H54 (cell line): ENCODE data around the gene TMEM38A.
"Not testable (repeated sequence)": the region's sequence is repeated elsewhere in the genome, so short reads cannot be mapped to it uniquely, and the experiment has no call there.

Experiments used
- DNase-seq: peaks from one replicate; pipeline ENCODE4 v3.0.0; 2011; ENCODE audit warnings: low spot score, mixed read lengths; ENCODE audit not compliant: insufficient read length
- FAIRE-seq: peaks from 3 replicates; lab custom pipeline; 2011; peaks lifted over from hg19 to GRCh38; lab: Jason Lieb, UNC
- POLR2A ChIP-seq: IDR thresholded peaks from 2 replicates; pipeline ENCODE4 v1.6.1; 2011; ENCODE audit warnings: low read depth, mild to moderate bottlenecking, low read length

The TMEM38A gene

GRCh38 chr19:16676101-16676798, 15.3 kb downstream of the TMEM38A start:
- no peak for DNase-seq
- FAIRE-seq: no peak
- no peak for TF ChIP-seq POLR2A

- DNase-seq (no peak), FAIRE-seq (no peak)
- TF ChIP-seq POLR2A: no peak
Measured at GRCh38 chr19:16677055-16677454, 16.1 kb downstream of the TMEM38A start.

- no peak for FAIRE-seq
- DNase-seq: no peak
- TF ChIP-seq POLR2A: no peak
Measured at GRCh38 chr19:16678498-16678897, 17.6 kb downstream of the TMEM38A start.

GRCh38 chr19:16679811-16680210, 18.9 kb downstream of the TMEM38A start:
- no peak for FAIRE-seq
- DNase-seq: no peak
- TF ChIP-seq POLR2A: no peak

- DNase-seq: no peak
- no peak for FAIRE-seq
- TF ChIP-seq POLR2A: no peak
Measured at GRCh38 chr19:16682539-16682938, 21.6 kb downstream of the TMEM38A start.

GRCh38 chr19:16684216-16684615, 23.3 kb downstream of the TMEM38A start:
- no peak for TF ChIP-seq POLR2A
- FAIRE-seq (no peak), DNase-seq (no peak)

GRCh38 chr19:16688084-16688483, 27.1 kb downstream of the TMEM38A start:
- DNase-seq (no peak), FAIRE-seq (no peak)
- no peak for TF ChIP-seq POLR2A

- FAIRE-seq (no peak), DNase-seq (no peak)
- no peak for TF ChIP-seq POLR2A
Measured at GRCh38 chr19:16698914-16699313, 38.0 kb downstream of the TMEM38A start.

- TF ChIP-seq POLR2A: no peak
- FAIRE-seq: no peak
- no peak for DNase-seq
Measured at GRCh38 chr19:16702123-16702522, 41.2 kb downstream of the TMEM38A start.

GRCh38 chr19:16703677-16704076, 42.7 kb downstream of the TMEM38A start:
- TF ChIP-seq POLR2A: no peak
- DNase-seq: no peak
- FAIRE-seq: no peak

- not testable (repeated sequence) for FAIRE-seq, DNase-seq
Measured at GRCh38 chr19:16710870-16711269, 49.9 kb downstream of the TMEM38A start.

GRCh38 chr19:16712295-16712694, 51.4 kb downstream of the TMEM38A start:
- FAIRE-seq, DNase-seq: not testable (repeated sequence)

GRCh38 chr19:16714702-16715287, 53.9 kb downstream of the TMEM38A start:
- FAIRE-seq (no peak), DNase-seq (peak; percentile 45)
- TF ChIP-seq POLR2A: no peak

- no peak for TF ChIP-seq POLR2A
- FAIRE-seq (no peak), DNase-seq (no peak)
Measured at GRCh38 chr19:16715611-16716010, 54.7 kb downstream of the TMEM38A start.

GRCh38 chr19:16721051-16721450, 60.1 kb downstream of the TMEM38A start:
- TF ChIP-seq POLR2A: no peak
- FAIRE-seq (no peak), DNase-seq (no peak)
